ENCODE measurements around the gene PFDN4. TPM values are rescaled to one million over a fixed set of nuclear protein-coding genes. Genes with fewer than 3 reads are reported as not detected.

The PFDN4 gene
- total and polyA plus RNA-seq, 2 of the 13 experiments (the other 11 are each of a cell fraction or from before 2014, with no cell fraction given) = 59.8 to 227 TPM

DNA sequence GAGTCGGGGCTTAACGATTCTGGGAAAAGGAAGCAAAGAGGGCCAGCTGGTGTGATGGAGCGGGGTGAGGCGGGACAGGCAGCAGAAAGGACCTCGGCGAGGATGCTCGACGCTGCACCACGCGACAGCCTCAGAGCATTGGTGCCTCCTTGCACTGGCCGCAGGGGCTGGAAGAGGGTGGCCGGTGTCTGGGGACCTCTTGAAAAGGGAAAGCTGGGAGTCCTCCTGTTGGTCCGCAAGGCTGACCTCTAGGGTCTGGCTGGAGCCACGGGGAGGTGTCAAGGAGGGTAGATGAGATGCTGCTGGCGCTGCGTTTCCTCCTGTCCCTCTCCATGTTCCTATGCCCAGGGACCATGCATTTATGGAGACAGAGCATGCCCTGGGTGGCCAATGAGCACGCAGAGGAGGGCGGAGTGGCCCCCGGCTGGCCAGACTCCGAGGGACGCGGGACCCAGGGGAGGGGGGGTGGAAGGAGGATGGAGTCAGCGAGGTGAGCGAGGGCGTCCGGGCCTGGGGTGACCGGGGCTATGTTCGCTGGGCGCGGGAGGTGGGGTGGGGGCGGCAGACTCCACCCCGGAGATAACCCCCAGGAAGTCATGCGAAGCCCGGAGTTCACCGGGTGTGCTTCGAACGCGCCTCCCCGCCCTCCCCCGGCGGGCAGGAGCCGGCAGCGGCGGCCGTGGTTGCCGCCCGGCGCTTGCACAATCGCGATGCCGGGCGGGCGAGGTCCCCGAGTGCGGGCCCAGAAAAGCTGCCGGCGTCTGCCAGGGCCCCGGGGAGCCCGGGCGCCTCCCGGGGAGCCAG is 34.0 kb upstream of the PFDN4 start, which contains the start of gene CYP24A1 (continued):
- TF ChIP-seq TMF1 (CRISPR knock-in tag; IDR thresholded peaks at IDR 0.05; ENCODE audit: low read depth) = 0 out of 2 replicates have a peak, but pooled peaks have one; percentile 30
- TF ChIP-seq NFKBIZ (CRISPR knock-in tag; IDR thresholded peaks at IDR 0.05) = no peak; the same call in 1 of the 2 replicates
- TF ChIP-seq, protein P1, sequence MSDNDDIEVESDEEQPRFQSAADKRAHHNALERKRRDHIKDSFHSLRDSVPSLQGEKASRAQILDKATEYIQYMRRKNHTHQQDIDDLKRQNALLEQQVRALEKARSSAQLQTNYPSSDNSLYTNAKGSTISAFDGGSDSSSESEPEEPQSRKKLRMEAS (IDR thresholded peaks at IDR 0.05) = peak; percentile 72
- no peak for TF ChIP-seq ZNF431 (CRISPR knock-in tag; IDR thresholded peaks at IDR 0.05; ENCODE audit: borderline replicate concordance, low read depth)
- peak; percentile 29 for TF ChIP-seq ASH2L (IDR thresholded peaks at IDR 0.05; ENCODE audit: insufficient read length, low read depth, low read length)
- TF ChIP-seq ZFP1 (CRISPR knock-in tag; IDR thresholded peaks at IDR 0.05) = no peak
- TF ChIP-seq, protein P2, sequence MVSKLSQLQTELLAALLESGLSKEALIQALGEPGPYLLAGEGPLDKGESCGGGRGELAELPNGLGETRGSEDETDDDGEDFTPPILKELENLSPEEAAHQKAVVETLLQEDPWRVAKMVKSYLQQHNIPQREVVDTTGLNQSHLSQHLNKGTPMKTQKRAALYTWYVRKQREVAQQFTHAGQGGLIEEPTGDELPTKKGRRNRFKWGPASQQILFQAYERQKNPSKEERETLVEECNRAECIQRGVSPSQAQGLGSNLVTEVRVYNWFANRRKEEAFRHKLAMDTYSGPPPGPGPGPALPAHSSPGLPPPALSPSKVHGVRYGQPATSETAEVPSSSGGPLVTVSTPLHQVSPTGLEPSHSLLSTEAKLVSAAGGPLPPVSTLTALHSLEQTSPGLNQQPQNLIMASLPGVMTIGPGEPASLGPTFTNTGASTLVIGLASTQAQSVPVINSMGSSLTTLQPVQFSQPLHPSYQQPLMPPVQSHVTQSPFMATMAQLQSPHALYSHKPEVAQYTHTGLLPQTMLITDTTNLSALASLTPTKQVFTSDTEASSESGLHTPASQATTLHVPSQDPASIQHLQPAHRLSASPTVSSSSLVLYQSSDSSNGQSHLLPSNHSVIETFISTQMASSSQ (IDR thresholded peaks at IDR 0.05; ENCODE audit: low read depth) = no peak
- TF ChIP-seq, protein P2 (CRISPR knock-in tag; IDR thresholded peaks at IDR 0.05; ENCODE audit: borderline replicate concordance) = no peak
- TF ChIP-seq, protein P3, sequence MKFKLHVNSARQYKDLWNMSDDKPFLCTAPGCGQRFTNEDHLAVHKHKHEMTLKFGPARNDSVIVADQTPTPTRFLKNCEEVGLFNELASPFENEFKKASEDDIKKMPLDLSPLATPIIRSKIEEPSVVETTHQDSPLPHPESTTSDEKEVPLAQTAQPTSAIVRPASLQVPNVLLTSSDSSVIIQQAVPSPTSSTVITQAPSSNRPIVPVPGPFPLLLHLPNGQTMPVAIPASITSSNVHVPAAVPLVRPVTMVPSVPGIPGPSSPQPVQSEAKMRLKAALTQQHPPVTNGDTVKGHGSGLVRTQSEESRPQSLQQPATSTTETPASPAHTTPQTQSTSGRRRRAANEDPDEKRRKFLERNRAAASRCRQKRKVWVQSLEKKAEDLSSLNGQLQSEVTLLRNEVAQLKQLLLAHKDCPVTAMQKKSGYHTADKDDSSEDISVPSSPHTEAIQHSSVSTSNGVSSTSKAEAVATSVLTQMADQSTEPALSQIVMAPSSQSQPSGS (CRISPR knock-in tag; IDR thresholded peaks at IDR 0.05) = no peak
- no peak for TF ChIP-seq ZNF326 (CRISPR knock-in tag; IDR thresholded peaks at IDR 0.05; ENCODE audit: borderline replicate concordance)
- TF ChIP-seq ZNF296 (CRISPR knock-in tag; conservative IDR thresholded peaks at IDR 0.05) = no peak
- TF ChIP-seq NFYC (CRISPR knock-in tag; IDR thresholded peaks at IDR 0.05) = peak; percentile 53; the same call in 1 of the 2 replicates
- no peak for TF ChIP-seq MIER3 (CRISPR knock-in tag; IDR thresholded peaks at IDR 0.05; ENCODE audit: borderline replicate concordance)
- no peak for TF ChIP-seq SP1 (IDR thresholded peaks at IDR 0.05)
- TF ChIP-seq SP1 (CRISPR knock-in tag; IDR thresholded peaks at IDR 0.05) = no peak
- TF ChIP-seq CREB1 (IDR thresholded peaks at IDR 0.05) = no peak
- no peak for TF ChIP-seq CREB1 (CRISPR knock-in tag; IDR thresholded peaks at IDR 0.05)
- TF ChIP-seq ZKSCAN8 (CRISPR knock-in tag; IDR thresholded peaks at IDR 0.05; ENCODE audit: borderline replicate concordance) = no peak
- no peak for TF ChIP-seq KDM4B (CRISPR knock-in tag; IDR thresholded peaks at IDR 0.05)
- no peak for TF ChIP-seq SP5 (CRISPR knock-in tag; IDR thresholded peaks at IDR 0.05; ENCODE audit: borderline replicate concordance, low read depth)
- TF ChIP-seq POLR2G (IDR thresholded peaks at IDR 0.05; ENCODE audit: low read depth, low read length) = no peak
- no peak for TF ChIP-seq NCOA1 (CRISPR knock-in tag; IDR thresholded peaks at IDR 0.05)
- TF ChIP-seq GATAD1 (CRISPR knock-in tag; IDR thresholded peaks at IDR 0.05) = no peak
- TF ChIP-seq ZBTB1 (CRISPR knock-in tag; IDR thresholded peaks at IDR 0.05; ENCODE audit: borderline replicate concordance) = no peak
- TF ChIP-seq ZNF234 (CRISPR knock-in tag; conservative IDR thresholded peaks at IDR 0.05) = no peak
- TF ChIP-seq SRSF1 (optimal IDR thresholded peaks at IDR 0.05; ENCODE audit: low read depth, low read length) = no peak
- TF ChIP-seq ZNF737 (CRISPR knock-in tag; IDR thresholded peaks at IDR 0.05; ENCODE audit: borderline replicate concordance) = no peak
- TF ChIP-seq ZNF329 (CRISPR knock-in tag; IDR thresholded peaks at IDR 0.05; ENCODE audit: low read depth) = no peak
